Osteoblast (primary cell): ENCODE data around the gene PRSS50. TPM values are rescaled to one million over a fixed set of nuclear protein-coding genes. Genes with fewer than 3 reads are reported as not detected.
"Not testable (repeated sequence)": the region's sequence is repeated elsewhere in the genome, so short reads cannot be mapped to it uniquely, and the experiment has no call there.

Source experiments
- DNase-seq: peaks from one replicate; pipeline ENCODE4 v3.0.0; 2011; ENCODE audit warnings: low spot score, mixed read lengths; ENCODE audit not compliant: insufficient read length; ENCODE audit errors: missing footprints
- H2AFZ ChIP-seq: 2 replicates; pipeline ENCODE4 v1.6.0; 2011; ENCODE audit warnings: mild to moderate bottlenecking, low read length
- H3K27ac ChIP-seq: 2 replicates; pipeline ENCODE4 v1.5.1; 2011; ENCODE audit warnings: mild to moderate bottlenecking, low read depth, low read length, moderate library complexity
- H3K27me3 ChIP-seq: 2 replicates; pipeline ENCODE4 v1.6.0; 2012; ENCODE audit warnings: mild to moderate bottlenecking, control low read depth, inconsistent platforms, low read length, moderate library complexity; ENCODE audit not compliant: insufficient read depth
- H3K36me3 ChIP-seq: 2 replicates; pipeline ENCODE4 v1.5.1; 2011; ENCODE audit warnings: mild to moderate bottlenecking, low read length, control low read depth, moderate library complexity; ENCODE audit not compliant: insufficient read depth
- H3K4me1 ChIP-seq: 2 replicates; pipeline ENCODE4 v1.5.1; 2011; ENCODE audit warnings: mild to moderate bottlenecking, low read length, control low read depth, moderate library complexity; ENCODE audit not compliant: insufficient read depth
- H3K4me2 ChIP-seq: 2 replicates; pipeline ENCODE4 v1.6.0; 2011; ENCODE audit warnings: mild to moderate bottlenecking, low read length; ENCODE audit not compliant: insufficient read depth
- H3K4me3 ChIP-seq: fragments of 200-600 bp; sonication (generic); 3 replicates; pipeline ENCODE4 v1.5.1; 2012; ENCODE audit warnings: mild to moderate bottlenecking, low read length, inconsistent platforms; ENCODE audit not compliant: insufficient read depth
- H3K79me2 ChIP-seq: 2 replicates; pipeline ENCODE4 v1.6.0; 2012; ENCODE audit warnings: mild to moderate bottlenecking, low read length, control low read depth, inconsistent platforms; ENCODE audit not compliant: insufficient read depth
- H3K9me3 ChIP-seq: 2 replicates; pipeline ENCODE4 v1.5.1; 2011; ENCODE audit warnings: low read depth, low read length, control low read depth
- H4K20me1 ChIP-seq: 2 replicates; pipeline ENCODE4 v1.6.0; 2012; ENCODE audit warnings: mild to moderate bottlenecking, low read length, control low read depth; ENCODE audit not compliant: insufficient read depth
- CTCF ChIP-seq: IDR thresholded peaks from 2 replicates; pipeline ENCODE4 v1.5.1; 2011; ENCODE audit warnings: mild to moderate bottlenecking, low read depth, low read length, moderate library complexity; ENCODE audit errors: extremely low read depth
- total RNA-seq: library from RNA; depleted of rRNA; stranded (reverse); fragments of >200 nt; gene quantifications from 2 replicates; pipeline ENCODE4 v1.2.3, GENCODE V29; 2012

The PRSS50 gene
- total RNA-seq, 1 donor, result not detected

DNA sequence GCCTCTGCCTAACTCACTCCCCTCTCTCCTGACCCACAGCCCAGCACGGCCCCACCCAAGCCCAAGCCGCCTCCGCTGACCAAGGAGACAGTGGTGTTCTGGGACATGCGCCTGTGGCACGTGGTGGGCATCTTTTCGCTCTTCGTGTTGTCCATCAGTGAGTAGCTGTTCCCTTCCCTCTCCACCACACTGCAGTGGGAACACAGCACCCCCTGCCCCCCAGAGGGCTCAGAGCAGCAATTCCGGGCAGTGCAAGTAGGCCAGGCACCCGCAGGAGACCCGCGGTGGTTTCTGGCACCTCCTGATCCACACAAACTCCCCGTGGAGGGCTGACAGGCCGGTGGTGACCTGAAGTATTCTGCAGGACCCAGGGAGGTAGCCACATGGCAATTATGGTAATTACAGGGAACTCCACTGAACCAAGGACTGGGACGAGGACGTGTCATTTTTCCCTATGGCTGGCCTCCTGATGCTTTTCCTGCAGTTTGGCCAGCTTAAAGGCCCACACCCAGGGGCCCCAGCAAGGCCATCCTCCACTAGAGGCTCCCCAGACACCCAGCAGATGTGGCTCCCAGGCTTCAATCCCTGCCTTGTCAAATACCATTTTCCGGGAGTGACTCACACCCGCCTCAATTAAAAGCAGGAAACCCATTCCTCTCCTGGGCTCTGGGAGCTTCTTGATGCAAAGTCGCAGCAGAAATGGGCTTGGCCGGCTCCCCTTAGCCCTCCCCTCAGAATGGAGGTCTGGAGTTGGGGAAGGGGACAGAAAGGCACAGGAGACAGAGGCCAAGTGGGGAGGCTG, 11.7 kb downstream of the PRSS50 start:
- H3K4me2 ChIP-seq, result no peak overlapping the region
- TF ChIP-seq CTCF, result peak; percentile 15

DNA sequence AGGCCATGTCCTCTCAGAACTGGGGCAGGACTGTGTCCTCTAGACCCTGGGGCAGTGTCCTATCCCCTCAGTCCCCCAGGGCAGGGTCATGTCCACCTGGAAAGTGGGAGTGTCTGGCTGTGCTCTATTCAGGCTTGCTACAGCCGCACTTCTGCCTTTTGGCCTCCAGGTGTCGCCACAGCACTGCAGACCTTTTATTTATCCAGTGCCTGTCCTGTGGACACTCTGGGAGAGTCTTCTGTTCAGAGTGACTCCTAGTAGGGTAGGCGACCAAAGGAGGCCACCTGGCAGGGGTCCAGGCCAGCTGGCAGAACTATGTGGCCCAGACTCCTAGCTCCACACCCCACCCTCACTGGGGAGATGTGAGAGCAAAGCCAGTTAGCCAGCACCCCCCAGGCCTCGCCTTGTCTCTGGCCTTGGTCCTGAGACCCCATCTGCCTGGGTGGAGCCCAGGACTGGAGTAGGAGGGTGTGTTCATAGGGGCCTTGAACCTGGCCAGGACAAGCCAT, 12.6 kb downstream of the PRSS50 start:
- Histone ChIP-seq H3K27me3 (peaks cover 21% of the 10 kb centered on the region), H3K27ac (no peak overlapping the region), H4K20me1 (no peaks in the 10 kb centered on the region), H2AFZ (no peak overlapping the region), H3K4me1 (no peaks in the 10 kb centered on the region), H3K4me3 (no peak overlapping the region), H3K9me3 (no peaks in the 10 kb centered on the region), H3K36me3 (no peaks in the 10 kb centered on the region), H3K79me2 (no peaks in the 10 kb centered on the region), H3K4me2 (no peak overlapping the region)
- DNase-seq, result peak; percentile 98
- TF ChIP-seq CTCF, result peak; percentile 98

More for the DNA sequence above, 11.7 kb downstream of the PRSS50 start:
- Histone ChIP-seq H3K4me1 (no peaks in the 10 kb centered on the region), H3K36me3 (no peaks in the 10 kb centered on the region), H3K79me2 (no peaks in the 10 kb centered on the region), H3K27ac (no peak overlapping the region), H3K9me3 (no peaks in the 10 kb centered on the region), H3K27me3 (peaks cover 17% of the 10 kb centered on the region), H4K20me1 (no peaks in the 10 kb centered on the region), H3K4me3 (no peak overlapping the region), H2AFZ (no peak overlapping the region)
- peak; percentile 94 for DNase-seq

DNA sequence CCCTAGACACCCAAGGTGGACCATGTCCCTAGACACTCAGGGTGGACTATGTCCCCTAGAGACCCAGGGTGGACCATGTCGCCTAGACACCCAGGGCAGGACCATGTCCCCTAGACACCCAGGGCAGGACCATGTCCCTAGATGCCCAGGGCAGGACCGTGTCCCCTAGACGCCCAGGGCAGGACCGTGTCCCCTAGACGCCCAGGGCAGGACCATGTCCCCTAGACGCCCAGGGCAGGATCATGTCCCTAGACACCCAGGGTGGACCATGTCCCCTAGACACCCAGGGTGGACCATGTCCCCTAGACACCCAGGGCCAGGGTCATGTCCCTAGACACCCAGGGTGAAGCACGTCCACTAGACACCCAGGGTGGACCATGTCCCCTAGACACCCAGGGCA, 13.3 kb downstream of the PRSS50 start:
- peaks cover 21% of the 10 kb centered on the region for H3K27me3 ChIP-seq
- H3K9me3 ChIP-seq, H3K4me2 ChIP-seq, H3K4me3 ChIP-seq, H3K79me2 ChIP-seq, H3K36me3 ChIP-seq, H3K27ac ChIP-seq, H4K20me1 ChIP-seq, H3K4me1 ChIP-seq, H2AFZ ChIP-seq: not testable (repeated sequence)
- DNase-seq, result peak; percentile 14

- TF ChIP-seq CTCF, result no peak
- H4K20me1 ChIP-seq, result no peaks in the 10 kb centered on the region
- H3K4me1 ChIP-seq, result no peaks in the 10 kb centered on the region
- H2AFZ ChIP-seq, result no peak overlapping the region
- no peaks in the 10 kb centered on the region for H3K36me3 ChIP-seq
- DNase-seq, result peak; percentile 80
- H3K27ac ChIP-seq, result no peak overlapping the region
- no peak overlapping the region for H3K4me3 ChIP-seq
- no peaks in the 10 kb centered on the region for H3K9me3 ChIP-seq
- peaks cover 21% of the 10 kb centered on the region for H3K27me3 ChIP-seq
- no peaks in the 10 kb centered on the region for H3K79me2 ChIP-seq
- H3K4me2 ChIP-seq, result no peak overlapping the region
Measured at GRCh38 chr3:46703013-46703520, 14.6 kb downstream of the PRSS50 start.
